Hematopoietic multipotent progenitor cell treated with erythropoietin and hydrocortisone succinate and interleukin-3 and kit ligand, for 17 days (in vitro differentiated cells): ENCODE measurements around the gene RAB44.

Source experiments
- DNase-seq: peaks from one replicate; pipeline ENCODE4 v3.0.0-alpha.2; 2015; ENCODE audit warnings: low spot score

RAB44 gene

GRCh38 chr6:36771145-36771544 lies 73.5 kb downstream of the RAB44 start:
- DNase-seq = no peak

GRCh38 chr6:36772397-36772796 lies 74.8 kb downstream of the RAB44 start:
- no peak for DNase-seq

GRCh38 chr6:36774331-36774730 lies 76.7 kb downstream of the RAB44 start:
- DNase-seq = no peak

GRCh38 chr6:36776167-36776566 lies 78.5 kb downstream of the RAB44 start:
- DNase-seq = no peak

GRCh38 chr6:36777801-36778200 lies 80.2 kb downstream of the RAB44 start:
- DNase-seq = no peak

- no peak for DNase-seq
Measured at GRCh38 chr6:36779227-36779626, 81.6 kb downstream of the RAB44 start.

GRCh38 chr6:36780442-36781177 lies 83.0 kb downstream of the RAB44 start:
- no peak for DNase-seq

GRCh38 chr6:36781669-36782068 lies 84.0 kb downstream of the RAB44 start:
- no peak for DNase-seq
